ENCODE measurements around the gene MAP7.

DNA sequence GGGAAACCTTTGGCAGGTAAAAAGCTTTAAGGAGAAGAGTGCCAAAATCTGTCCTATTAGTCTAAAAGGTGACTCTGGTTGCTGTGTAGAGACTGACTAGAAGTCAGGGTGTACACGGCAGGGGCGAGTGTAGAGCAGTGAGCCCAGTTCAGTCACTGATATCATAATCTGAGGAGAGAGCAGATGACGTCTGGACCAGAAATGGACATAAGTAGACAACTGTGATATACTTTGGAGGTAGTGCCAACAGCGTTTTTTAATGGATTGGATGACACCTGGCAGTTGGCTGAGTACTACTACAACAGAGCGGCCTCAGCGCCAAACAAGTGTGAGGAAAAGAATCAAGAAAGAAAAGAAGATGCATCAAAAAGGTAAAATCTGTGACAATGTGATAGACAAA, 76.0 kb downstream of the MAP7 start:
- TF ChIP-seq, protein P1, sequence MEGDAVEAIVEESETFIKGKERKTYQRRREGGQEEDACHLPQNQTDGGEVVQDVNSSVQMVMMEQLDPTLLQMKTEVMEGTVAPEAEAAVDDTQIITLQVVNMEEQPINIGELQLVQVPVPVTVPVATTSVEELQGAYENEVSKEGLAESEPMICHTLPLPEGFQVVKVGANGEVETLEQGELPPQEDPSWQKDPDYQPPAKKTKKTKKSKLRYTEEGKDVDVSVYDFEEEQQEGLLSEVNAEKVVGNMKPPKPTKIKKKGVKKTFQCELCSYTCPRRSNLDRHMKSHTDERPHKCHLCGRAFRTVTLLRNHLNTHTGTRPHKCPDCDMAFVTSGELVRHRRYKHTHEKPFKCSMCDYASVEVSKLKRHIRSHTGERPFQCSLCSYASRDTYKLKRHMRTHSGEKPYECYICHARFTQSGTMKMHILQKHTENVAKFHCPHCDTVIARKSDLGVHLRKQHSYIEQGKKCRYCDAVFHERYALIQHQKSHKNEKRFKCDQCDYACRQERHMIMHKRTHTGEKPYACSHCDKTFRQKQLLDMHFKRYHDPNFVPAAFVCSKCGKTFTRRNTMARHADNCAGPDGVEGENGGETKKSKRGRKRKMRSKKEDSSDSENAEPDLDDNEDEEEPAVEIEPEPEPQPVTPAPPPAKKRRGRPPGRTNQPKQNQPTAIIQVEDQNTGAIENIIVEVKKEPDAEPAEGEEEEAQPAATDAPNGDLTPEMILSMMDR (conservative IDR thresholded peaks at IDR 0.05): no peak
- no peak for TF ChIP-seq ZFX (IDR thresholded peaks at IDR 0.05)
